Natural killer cell (primary cell): ENCODE results near the gene ATXN2. TPM values are rescaled to one million over a fixed set of nuclear protein-coding genes. Genes with fewer than 3 reads are reported as not detected.

Experiments
- ATAC-seq, 3 donors: fragments of 150-1000 bp in 2 of 3; fragments of 200-7000 bp in 1 of 3; cut with Tn5 transposase; 1 replicate in 1 of 3; 2 replicates in 2 of 3; pipeline ENCODE4 v1.10.0; 2021; ENCODE audit warnings: mild to moderate bottlenecking in 2 of 3, moderate library complexity in 2 of 3
- DNase-seq, 2 donors: peaks; one replicate each; pipeline versions ENCODE4 v3.0.0 to v3.0.0-alpha.2; 2013 to 2021; ENCODE audit warnings: mixed read lengths in 1 of 2
- H3K27ac ChIP-seq: one replicate; pipeline ENCODE4 v1.5.1; 2013; ENCODE audit warnings: mild to moderate bottlenecking, low read length
- H3K27me3 ChIP-seq: one replicate; pipeline ENCODE4 v1.6.1; 2013; ENCODE audit warnings: low read length; ENCODE audit not compliant: control insufficient read depth, insufficient read depth
- H3K36me3 ChIP-seq: one replicate; pipeline ENCODE4 v1.6.1; 2013; ENCODE audit warnings: low read length; ENCODE audit not compliant: control insufficient read depth, insufficient read depth
- H3K4me1 ChIP-seq: one replicate; pipeline ENCODE4 v1.6.1; 2013; ENCODE audit warnings: low read length; ENCODE audit not compliant: control insufficient read depth, insufficient read depth
- H3K4me3 ChIP-seq: one replicate; pipeline ENCODE4 v1.5.1; 2013; ENCODE audit warnings: low read length
- H3K9me3 ChIP-seq: one replicate; pipeline ENCODE4 v1.6.1; 2013; ENCODE audit warnings: low read length; ENCODE audit not compliant: control insufficient read depth, insufficient read depth
- H3K27ac Mint-ChIP-seq, 2 donors: one replicate each; pipeline ENCODE4 v1.8.0; 2022; ENCODE audit warnings: mild to moderate bottlenecking in 2 of 2, mixed read lengths in 2 of 2, moderate library complexity in 1 of 2
- H3K27me3 Mint-ChIP-seq, 2 donors: one replicate each; pipeline ENCODE4 v1.8.0; 2022; ENCODE audit warnings: low read depth in 2 of 2, mixed read lengths in 2 of 2
- H3K36me3 Mint-ChIP-seq: one replicate; pipeline ENCODE4 v1.8.0; 2022; ENCODE audit warnings: mixed read lengths
- H3K4me1 Mint-ChIP-seq, 2 donors: one replicate each; pipeline ENCODE4 v1.8.0; 2022; ENCODE audit warnings: mixed read lengths in 2 of 2
- H3K4me3 Mint-ChIP-seq: one replicate; pipeline ENCODE4 v1.8.0; 2022; ENCODE audit warnings: mild to moderate bottlenecking, moderate library complexity, mixed read lengths
- H3K9me3 Mint-ChIP-seq, 2 donors: one replicate each; pipeline ENCODE4 v1.8.0; 2022; ENCODE audit warnings: mixed read lengths in 2 of 2
- WGBS: methylation state at CpG from one replicate; pipeline ENCODE4 v1.1.7; 2013; ENCODE audit warnings: missing lambda C conversion rate; ENCODE audit not compliant: insufficient coverage; 5-methylcytosine and 5-hydroxymethylcytosine counted together
- intact Hi-C: fragments of 100-400 bp; cut with micrococcal nuclease; formaldehyde crosslinking; loops from one replicate; pipeline ENCODE4 v1.14.2; 2022
- total RNA-seq, 4 donors: library from RNA; stranded (reverse); fragments of 120-200 nt in 1 of 4; gene quantifications; one replicate each; pipeline versions ENCODE4 v1.2.3 to v1.2.4, GENCODE V29; 2013 to 2022
- TF ChIP-seq, protein P1 (sequence below): fragments of 200-600 bp; IDR thresholded peaks from one replicate; pipeline ENCODE4 v1.8.0; 2022; ENCODE audit warnings: antibody characterized with exemption

Gene ATXN2
- total RNA-seq, 3 donors from 2014 or later (not counting 1 experiment from before 2014, with no cell fraction given), result 44.9 to 56.5 (median 51.5) TPM

DNA sequence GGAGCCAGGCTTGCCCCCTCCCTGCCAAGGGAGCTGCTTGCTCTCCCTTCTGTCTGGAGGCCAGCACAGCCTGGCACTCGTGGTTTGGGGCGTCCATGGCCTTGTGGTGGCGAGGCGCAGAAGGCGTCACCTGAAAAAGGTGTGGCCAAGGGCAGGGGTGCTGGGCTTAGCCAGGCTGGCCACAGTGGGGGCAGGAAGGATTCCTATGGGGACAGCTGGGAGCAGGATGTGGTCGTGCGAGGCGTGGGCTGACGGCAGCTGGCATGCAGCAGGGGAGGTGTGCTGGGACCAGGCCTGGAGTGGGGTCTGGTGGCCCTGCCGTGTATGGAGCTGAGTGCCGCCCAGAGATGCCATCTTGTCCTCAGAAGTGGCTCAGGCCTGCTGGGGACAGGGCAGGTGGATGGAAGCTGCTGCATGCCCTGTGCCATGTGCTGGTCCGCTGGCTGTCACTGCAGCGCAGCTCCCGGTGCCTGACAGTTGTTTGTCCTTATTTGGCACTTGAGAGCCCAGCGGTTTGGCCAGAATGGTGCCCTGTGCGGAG is 163.4 kb downstream of the ATXN2 start:
- ATAC-seq (peak in 2 of 3 donors; percentile 3 to 4), DNase-seq (peak; percentile 50 to 67)
- no peaks in the 10 kb centered on the region for H3K9me3 ChIP-seq
- WGBS, result 26% methylated on average over 16 of the region's 16 CpGs
- Mint-ChIP-seq H3K27me3 (no peaks in the 10 kb centered on the region), H3K4me3 (peak overlapping the region; percentile 98), H3K4me1 (peaks cover 92 to 93% of the 10 kb centered on the region in 2 donors), H3K36me3 (no peaks in the 10 kb centered on the region), H3K9me3 (no peaks in the 10 kb centered on the region), H3K27ac (peak overlapping the region; percentile 96 to 100)
- H3K4me1 ChIP-seq, result peaks cover 98% of the 10 kb centered on the region
- H3K4me3 ChIP-seq, result peak overlapping the region; percentile 32
- intact Hi-C loops, result loop anchor here (10.0 kb wide), 1 partner anchor 1551 kb away; the partner anchor contains the start of gene GLTP
- H3K27me3 ChIP-seq, result no peaks in the 10 kb centered on the region
- peak overlapping the region; percentile 97 for H3K27ac ChIP-seq
- TF ChIP-seq, protein P1, sequence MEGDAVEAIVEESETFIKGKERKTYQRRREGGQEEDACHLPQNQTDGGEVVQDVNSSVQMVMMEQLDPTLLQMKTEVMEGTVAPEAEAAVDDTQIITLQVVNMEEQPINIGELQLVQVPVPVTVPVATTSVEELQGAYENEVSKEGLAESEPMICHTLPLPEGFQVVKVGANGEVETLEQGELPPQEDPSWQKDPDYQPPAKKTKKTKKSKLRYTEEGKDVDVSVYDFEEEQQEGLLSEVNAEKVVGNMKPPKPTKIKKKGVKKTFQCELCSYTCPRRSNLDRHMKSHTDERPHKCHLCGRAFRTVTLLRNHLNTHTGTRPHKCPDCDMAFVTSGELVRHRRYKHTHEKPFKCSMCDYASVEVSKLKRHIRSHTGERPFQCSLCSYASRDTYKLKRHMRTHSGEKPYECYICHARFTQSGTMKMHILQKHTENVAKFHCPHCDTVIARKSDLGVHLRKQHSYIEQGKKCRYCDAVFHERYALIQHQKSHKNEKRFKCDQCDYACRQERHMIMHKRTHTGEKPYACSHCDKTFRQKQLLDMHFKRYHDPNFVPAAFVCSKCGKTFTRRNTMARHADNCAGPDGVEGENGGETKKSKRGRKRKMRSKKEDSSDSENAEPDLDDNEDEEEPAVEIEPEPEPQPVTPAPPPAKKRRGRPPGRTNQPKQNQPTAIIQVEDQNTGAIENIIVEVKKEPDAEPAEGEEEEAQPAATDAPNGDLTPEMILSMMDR, result no peak
- H3K36me3 ChIP-seq, result no peaks in the 10 kb centered on the region

DNA sequence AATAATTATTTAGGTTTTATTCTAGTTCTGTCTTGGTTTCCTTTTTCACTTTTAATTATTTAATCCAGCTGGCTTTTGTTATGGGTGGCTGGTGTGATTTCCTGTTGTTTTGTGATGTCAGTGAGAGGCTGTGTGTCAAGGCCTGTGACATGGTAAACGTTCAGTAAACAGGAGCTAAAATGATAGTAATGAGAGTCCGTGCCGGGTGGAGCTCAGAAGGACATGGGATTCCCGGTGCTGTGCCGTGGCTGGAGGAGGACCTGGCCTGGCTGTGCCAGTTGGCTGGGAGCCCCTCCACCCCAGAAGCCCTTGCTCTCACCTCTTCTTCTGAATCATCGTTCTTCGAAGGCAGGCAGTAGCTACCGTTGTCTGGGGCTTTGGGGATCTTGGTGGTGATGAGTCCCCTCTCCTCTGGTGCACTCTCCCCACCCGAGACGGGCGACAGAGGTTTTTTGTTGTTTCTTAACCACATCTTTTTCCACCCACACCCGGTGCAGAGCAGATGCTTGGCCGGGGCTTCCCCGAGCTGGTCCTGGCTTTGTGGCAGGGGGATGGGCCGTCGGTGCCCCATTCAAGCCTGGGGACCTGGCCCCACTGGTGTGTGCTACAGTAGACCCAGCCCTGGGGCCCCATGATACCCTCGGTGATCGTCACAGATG is 164.3 kb downstream of the ATXN2 start:
- Histone ChIP-seq H3K27me3 (no peaks in the 10 kb centered on the region), H3K9me3 (no peaks in the 10 kb centered on the region), H3K4me3 (peak overlapping the region; percentile 32), H3K4me1 (peaks cover 98% of the 10 kb centered on the region), H3K27ac (peak overlapping the region; percentile 97), H3K36me3 (no peaks in the 10 kb centered on the region)
- peak overlapping the region; percentile 98 for H3K4me3 Mint-ChIP-seq
- ATAC-seq, result peak; percentile 59 to 85 (median 76)
- intact Hi-C loops, result loop anchor here (1.0 to 10.0 kb wide), 3 partner anchors 9 to 1550 kb away; partner anchors contain the start of genes GLTP and SH2B3
- peak overlapping the region; percentile 96 to 100 for H3K27ac Mint-ChIP-seq
- under 1% methylated on average over 15 of the region's 18 CpGs for WGBS
- H3K4me1 Mint-ChIP-seq, result peaks cover 92 to 93% of the 10 kb centered on the region in 2 donors
- H3K9me3 Mint-ChIP-seq, result no peaks in the 10 kb centered on the region
- no peaks in the 10 kb centered on the region for H3K27me3 Mint-ChIP-seq
- TF ChIP-seq, protein P1, result no peak
- DNase-seq, result peak; percentile 84 to 94
- no peaks in the 10 kb centered on the region for H3K36me3 Mint-ChIP-seq

DNA sequence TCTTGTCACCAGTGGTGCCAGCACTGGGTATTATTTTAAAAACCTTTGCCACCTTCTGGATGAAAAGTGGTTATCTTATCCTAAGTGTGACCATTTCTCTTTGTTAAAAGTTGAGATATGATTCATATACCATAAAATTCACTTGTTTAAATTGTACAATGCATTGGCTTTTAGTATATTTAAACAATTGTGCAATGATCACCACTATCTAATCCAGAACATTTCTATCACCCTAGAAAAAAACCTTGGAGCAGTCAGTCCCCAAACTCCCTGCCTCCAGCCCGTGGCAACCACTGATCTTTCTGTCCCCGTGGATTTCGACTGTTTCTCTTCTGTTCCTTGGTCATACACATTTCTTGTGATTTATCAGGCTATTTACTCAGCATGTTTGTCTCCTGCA is 165.1 kb downstream of the ATXN2 start:
- WGBS, result 46% methylated on average over 3 of the region's 3 CpGs
- Mint-ChIP-seq H3K27ac (peak overlapping the region; percentile 96 to 100), H3K36me3 (no peaks in the 10 kb centered on the region), H3K27me3 (no peaks in the 10 kb centered on the region), H3K4me3 (peak overlapping the region; percentile 98), H3K9me3 (no peaks in the 10 kb centered on the region), H3K4me1 (peaks cover 96% of the 10 kb centered on the region in 2 donors)
- TF ChIP-seq, protein P1, result no peak
- Histone ChIP-seq H3K36me3 (no peaks in the 10 kb centered on the region), H3K9me3 (no peaks in the 10 kb centered on the region), H3K27me3 (no peaks in the 10 kb centered on the region), H3K4me3 (peak overlapping the region; percentile 32), H3K27ac (peak overlapping the region; percentile 97), H3K4me1 (peaks cover 98% of the 10 kb centered on the region)
- intact Hi-C loops, result loop anchor here (1.0 to 10.0 kb wide), 3 partner anchors 10 to 1549 kb away; partner anchors contain the start of genes GLTP and SH2B3
- no peak for DNase-seq
- no peak for ATAC-seq
